HepG2 (cell line): ENCODE data around the gene PWP1. TPM values are rescaled to one million over a fixed set of nuclear protein-coding genes. Genes with fewer than 3 reads are reported as not detected.

ENCODE experiments used
- AHR ChIP-seq: IDR thresholded peaks from 2 replicates; pipeline ENCODE4 v1.6.1; 2018; ENCODE audit warnings: missing genetic modification reagents, missing compliant biosample characterization
- BHLHE40 ChIP-seq: IDR thresholded peaks from 2 replicates; pipeline ENCODE4 v1.6.1; 2011; ENCODE audit warnings: low read length, improper control_type of control experiment
- CREBL2 ChIP-seq: sonication (generic); formaldehyde crosslinking; IDR thresholded peaks from 2 replicates; pipeline ENCODE4 v1.8.1; 2023; ENCODE audit warnings: missing genetic modification reagents, mild to moderate bottlenecking, borderline replicate concordance
- DDIT3 ChIP-seq: sonication (generic); formaldehyde crosslinking; IDR thresholded peaks from 2 replicates; pipeline ENCODE4 v1.4.0; 2020; ENCODE audit warnings: mild to moderate bottlenecking, missing genetic modification reagents
- DNMT3B ChIP-seq: conservative IDR thresholded peaks from 2 replicates; pipeline ENCODE4 v1.6.1; 2016; ENCODE audit warnings: missing biosample characterization, control low read depth
- FOXO4 ChIP-seq: sonication (generic); formaldehyde crosslinking; conservative IDR thresholded peaks from 2 replicates; pipeline ENCODE4 v1.8.1; 2023; ENCODE audit warnings: missing genetic modification reagents
- HNF4G ChIP-seq, 2 experiments: sonication (generic) in 1 of 2; formaldehyde crosslinking in 1 of 2; IDR thresholded peaks; 2 replicates each; pipeline versions ENCODE4 v1.4.0 to v1.6.1; 2011 to 2020; ENCODE audit warnings: borderline replicate concordance in 2 of 2, low read depth in 2 of 2, mild to moderate bottlenecking in 2 of 2, low read length in 1 of 2, missing genetic modification reagents in 1 of 2, moderate library complexity in 1 of 2
- KDM5B ChIP-seq: sonication (generic); formaldehyde crosslinking; IDR thresholded peaks from 2 replicates; pipeline ENCODE4 v1.4.0; 2020; ENCODE audit warnings: missing genetic modification reagents, mild to moderate bottlenecking, borderline replicate concordance
- KLF9 ChIP-seq: IDR thresholded peaks from 2 replicates; pipeline ENCODE4 v1.6.1; 2016; ENCODE audit warnings: low read depth
- MYNN ChIP-seq: sonication (generic); formaldehyde crosslinking; IDR thresholded peaks from 2 replicates; pipeline ENCODE4 v1.4.0; 2020; ENCODE audit warnings: mild to moderate bottlenecking, low read depth, missing genetic modification reagents
- NFE2 ChIP-seq: sonication (generic); formaldehyde crosslinking; IDR thresholded peaks from 2 replicates; pipeline ENCODE4 v1.4.0; 2020; ENCODE audit warnings: missing genetic modification reagents
- PRDM10 ChIP-seq: sonication (generic); formaldehyde crosslinking; IDR thresholded peaks from 2 replicates; pipeline ENCODE4 v1.4.0; 2020; ENCODE audit warnings: low read depth, missing genetic modification reagents
- RXRB ChIP-seq: IDR thresholded peaks from 2 replicates; pipeline ENCODE4 v1.6.1; 2016; ENCODE audit warnings: borderline replicate concordance, missing genetic modification reagents, missing compliant biosample characterization
- TIGD3 ChIP-seq: sonication (generic); formaldehyde crosslinking; IDR thresholded peaks from 2 replicates; pipeline ENCODE4 v1.5.1; 2020; ENCODE audit warnings: mild to moderate bottlenecking, missing genetic modification reagents, borderline replicate concordance
- YY1 ChIP-seq: IDR thresholded peaks from 2 replicates; pipeline ENCODE4 v1.6.1; 2011; ENCODE audit warnings: low read length, low read depth, moderate library complexity, mild to moderate bottlenecking; ENCODE audit not compliant: insufficient read depth, insufficient replicate concordance
- ZBTB34 ChIP-seq: sonication (generic); formaldehyde crosslinking; IDR thresholded peaks from 2 replicates; pipeline ENCODE4 v1.8.0; 2022; ENCODE audit warnings: mild to moderate bottlenecking, missing genetic modification reagents
- ZFP36 ChIP-seq: fragments of 150-350 bp; IDR thresholded peaks from 2 replicates; pipeline ENCODE4 v1.6.1; 2018; ENCODE audit warnings: borderline replicate concordance, low read length, low read depth; ENCODE audit not compliant: partially characterized antibody
- ZIK1 ChIP-seq: sonication (generic); formaldehyde crosslinking; IDR thresholded peaks from 2 replicates; pipeline ENCODE4 v1.5.0; 2020; ENCODE audit warnings: mild to moderate bottlenecking, low read depth, missing genetic modification reagents, borderline replicate concordance
- ZNF253 ChIP-seq: sonication (generic); formaldehyde crosslinking; IDR thresholded peaks from 2 replicates; pipeline ENCODE4 v1.8.0; 2022; ENCODE audit warnings: mild to moderate bottlenecking, missing genetic modification reagents, borderline replicate concordance
- ZNF549 ChIP-seq: sonication (generic); formaldehyde crosslinking; IDR thresholded peaks from 2 replicates; pipeline ENCODE4 v1.5.0; 2020; ENCODE audit warnings: missing genetic modification reagents
- ZNF629 ChIP-seq: sonication (generic); formaldehyde crosslinking; conservative IDR thresholded peaks from 2 replicates; pipeline ENCODE4 v1.5.0; 2020; ENCODE audit warnings: missing genetic modification reagents
- ZNF720 ChIP-seq: sonication (generic); formaldehyde crosslinking; IDR thresholded peaks from 2 replicates; pipeline ENCODE4 v1.4.0; 2020; ENCODE audit warnings: missing genetic modification reagents
- polyA plus RNA-seq, 8 experiments: library from polyadenylated mRNA; depleted of rRNA in 3 of 8; stranded (reverse) in 7 of 8; unstranded in 1 of 8; fragments of >200 nt; fragmentation: Illumina TruSeq in 4 of 8; extraction: Trizol in 4 of 8; gene quantifications; 2 replicates each; pipeline versions ENCODE4 v1.2.1 to v1.2.3, GENCODE V29; 2011 to 2016; ENCODE audit warnings: low read depth in 4 of 8, missing spikeins in 1 of 8, mixed read lengths in 1 of 8; ENCODE audit not compliant: insufficient read depth in 1 of 8
- total RNA-seq, 5 experiments: library from RNA; depleted of rRNA; stranded (reverse); fragments of >200 nt; fragmentation: Illumina TruSeq; extraction: Trizol; gene quantifications; 2 replicates each; pipeline ENCODE4 v1.2.3, GENCODE V29; 2016; ENCODE audit warnings: low read depth in 1 of 5

Gene PWP1
- total and polyA plus RNA-seq, 2 of the 13 experiments (the other 11 are each of a cell fraction or from before 2014, with no cell fraction given) = 65.9 to 70.2 TPM

- TF ChIP-seq PRDM10 = no peak
- no peak for TF ChIP-seq AHR (CRISPR knock-in tag)
- no peak for TF ChIP-seq NFE2 (CRISPR knock-in tag)
- no peak for TF ChIP-seq ZNF549 (CRISPR knock-in tag)
- TF ChIP-seq HNF4G (IDR thresholded peaks at IDR 0.05; ENCODE audit: borderline replicate concordance, low read depth, low read length) = peak; percentile 89
- peak; percentile 84; the same call in 1 of the 2 replicates for TF ChIP-seq HNF4G (CRISPR knock-in tag; IDR thresholded peaks at IDR 0.05; ENCODE audit: borderline replicate concordance, low read depth)
- TF ChIP-seq DNMT3B (CRISPR knock-in tag) = no peak
- no peak for TF ChIP-seq YY1
- no peak for TF ChIP-seq ZNF253 (CRISPR knock-in tag)
- TF ChIP-seq KDM5B = no peak
- TF ChIP-seq BHLHE40 = peak; percentile 84
- no peak for TF ChIP-seq DDIT3 (CRISPR knock-in tag)
- no peak for TF ChIP-seq ZNF629 (CRISPR knock-in tag)
- no peak for TF ChIP-seq MYNN (CRISPR knock-in tag)
- TF ChIP-seq ZNF720 = no peak
- no peak for TF ChIP-seq CREBL2
- TF ChIP-seq KLF9 (CRISPR knock-in tag) = 0 out of 2 replicates have a peak, but pooled peaks have one; percentile 53
- TF ChIP-seq RXRB (CRISPR knock-in tag) = peak; percentile 66; the same call in 1 of the 2 replicates
- TF ChIP-seq ZIK1 (CRISPR knock-in tag) = no peak
- no peak for TF ChIP-seq TIGD3 (CRISPR knock-in tag)
- no peak for TF ChIP-seq ZBTB34 (CRISPR knock-in tag)
- peak; percentile 3 for TF ChIP-seq ZFP36
- TF ChIP-seq FOXO4 (CRISPR knock-in tag) = no peak
These were observed 624 bp upstream of the PWP1 start (continued) for GRCh38 chr12:107684990-107685359.
